ENCODE data around the gene TMCO4.
"Not testable (repeated sequence)": the region's sequence is repeated elsewhere in the genome, so short reads cannot be mapped to it uniquely, and the experiment has no call there.

Gene TMCO4

DNA sequence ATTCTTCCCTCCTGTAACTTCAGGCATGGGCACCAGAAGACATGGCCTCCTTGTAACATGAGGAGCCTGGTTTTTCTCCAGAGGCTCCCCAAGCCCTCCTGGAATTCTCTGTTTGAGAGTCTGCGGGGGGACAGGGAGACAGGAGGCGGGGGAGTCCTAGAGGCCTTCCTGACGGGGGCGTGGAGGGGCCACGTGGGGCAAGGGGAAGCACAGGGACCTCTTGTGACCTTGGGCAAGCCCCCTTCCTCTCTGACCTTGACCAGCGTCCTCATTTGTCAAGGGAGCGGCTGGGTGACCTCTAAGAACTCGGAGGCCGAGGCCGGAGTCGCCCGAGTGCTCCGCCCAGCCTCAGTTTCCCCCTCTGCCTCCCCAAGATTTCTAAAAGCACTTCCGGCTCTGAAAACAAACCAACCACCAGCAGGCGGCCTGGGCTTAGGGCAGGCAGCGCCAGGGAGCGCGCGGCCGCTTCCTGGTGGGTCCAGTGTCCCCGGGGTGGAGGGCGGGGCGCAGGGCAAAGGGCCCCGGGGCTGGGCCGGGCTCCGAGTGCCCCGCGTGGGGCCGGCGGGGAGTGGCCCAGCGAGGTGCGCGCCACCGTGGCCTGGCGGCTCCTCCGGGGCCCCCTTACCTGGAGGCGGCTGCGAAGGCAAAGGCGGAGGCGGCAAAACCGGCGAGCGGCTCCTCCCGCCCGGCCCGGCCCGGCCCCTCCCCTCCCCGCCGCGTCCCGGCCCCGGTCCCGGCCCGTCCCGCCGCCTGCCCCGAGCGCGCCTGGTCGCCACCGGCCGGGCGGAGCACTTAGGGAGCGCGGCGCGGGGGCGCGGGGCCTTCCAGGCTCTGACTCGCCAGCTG, at the start of gene TMCO4:
TMCO4 (minus strand) TSS at position 687 of the 846 bp plus-strand sequence. CDS start 19,158 bp downstream, outside the sequence.
- peak; percentile 24 for DNase-seq

DNA sequence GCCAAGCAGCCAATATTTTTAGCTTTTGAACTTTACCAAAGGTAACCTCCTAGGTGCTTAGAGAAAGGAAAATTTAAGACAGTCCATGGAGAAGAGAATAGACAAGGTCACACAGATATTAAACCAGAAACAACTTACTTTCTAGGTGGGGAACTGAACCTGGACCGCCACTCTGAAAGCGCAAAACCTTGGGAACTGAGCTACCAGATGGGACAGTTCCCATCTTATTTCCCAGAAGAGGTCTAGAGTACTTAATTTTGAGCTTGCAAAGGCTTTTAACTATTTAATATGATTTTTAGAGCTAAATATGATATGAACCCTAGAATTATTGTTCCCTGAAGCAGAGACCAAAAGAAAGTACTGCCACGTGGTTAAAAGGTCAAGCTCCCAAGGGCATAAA, 49.6 kb upstream of the TMCO4 start:
- DNase-seq, result not testable (repeated sequence)

DNA sequence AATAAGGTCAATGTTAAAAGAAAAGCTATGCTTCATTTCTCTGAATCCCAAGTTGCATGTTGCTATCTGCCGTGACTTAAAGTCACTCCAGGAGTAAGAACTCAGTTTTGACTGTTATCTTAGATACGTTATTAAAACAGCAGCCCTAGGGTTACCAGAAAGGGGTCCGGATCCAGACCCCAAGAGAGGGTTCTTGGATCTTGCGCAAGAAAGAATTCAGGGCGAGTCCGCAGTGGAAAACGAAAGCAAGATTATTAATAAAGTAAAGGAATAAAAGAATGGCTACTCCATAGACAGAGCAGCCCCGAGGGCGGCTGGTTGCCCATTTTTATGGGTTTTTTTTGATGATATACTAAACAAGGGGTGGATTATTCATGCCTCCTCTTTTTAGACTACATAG, 47.6 kb upstream of the TMCO4 start:
- not testable (repeated sequence) for DNase-seq

DNA sequence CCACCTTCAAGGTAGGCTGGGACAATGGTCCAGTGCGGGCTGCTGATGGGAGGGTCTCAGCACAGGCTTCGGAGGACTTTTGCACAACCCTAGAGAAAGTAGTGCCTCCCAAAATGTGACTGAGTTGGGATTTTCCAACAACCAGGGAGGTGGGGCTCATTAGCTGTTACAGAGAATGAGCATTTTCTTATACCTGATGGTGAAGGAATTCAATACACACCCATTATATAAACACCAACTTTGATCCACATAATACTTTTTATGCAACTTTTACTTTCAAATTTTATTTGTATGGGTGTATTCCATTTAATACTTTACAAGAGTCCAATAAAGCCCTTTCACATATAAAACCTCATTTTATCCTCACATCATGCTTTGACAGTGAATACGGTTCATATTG, 46.6 kb upstream of the TMCO4 start:
- DNase-seq, result no peak

DNA sequence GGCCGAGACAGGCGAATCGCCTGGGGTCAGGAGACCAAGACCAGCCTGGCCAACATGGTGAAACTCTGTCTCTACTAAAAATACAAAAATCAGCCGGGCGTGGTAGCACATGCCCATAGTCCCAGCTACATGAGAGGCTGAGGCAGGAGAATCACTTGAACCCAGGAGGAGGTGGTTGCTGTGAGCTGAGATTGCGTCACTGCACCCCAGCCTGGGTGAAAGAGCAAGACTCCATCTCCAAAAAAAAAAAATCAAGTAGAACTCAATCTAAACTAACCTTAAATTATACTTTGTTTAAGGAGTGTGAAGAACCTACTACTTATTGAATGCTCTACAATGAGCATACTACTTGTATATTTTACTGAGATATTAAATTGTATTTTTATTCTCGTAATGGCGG, 45.8 kb upstream of the TMCO4 start:
- DNase-seq, result no peak

DNA sequence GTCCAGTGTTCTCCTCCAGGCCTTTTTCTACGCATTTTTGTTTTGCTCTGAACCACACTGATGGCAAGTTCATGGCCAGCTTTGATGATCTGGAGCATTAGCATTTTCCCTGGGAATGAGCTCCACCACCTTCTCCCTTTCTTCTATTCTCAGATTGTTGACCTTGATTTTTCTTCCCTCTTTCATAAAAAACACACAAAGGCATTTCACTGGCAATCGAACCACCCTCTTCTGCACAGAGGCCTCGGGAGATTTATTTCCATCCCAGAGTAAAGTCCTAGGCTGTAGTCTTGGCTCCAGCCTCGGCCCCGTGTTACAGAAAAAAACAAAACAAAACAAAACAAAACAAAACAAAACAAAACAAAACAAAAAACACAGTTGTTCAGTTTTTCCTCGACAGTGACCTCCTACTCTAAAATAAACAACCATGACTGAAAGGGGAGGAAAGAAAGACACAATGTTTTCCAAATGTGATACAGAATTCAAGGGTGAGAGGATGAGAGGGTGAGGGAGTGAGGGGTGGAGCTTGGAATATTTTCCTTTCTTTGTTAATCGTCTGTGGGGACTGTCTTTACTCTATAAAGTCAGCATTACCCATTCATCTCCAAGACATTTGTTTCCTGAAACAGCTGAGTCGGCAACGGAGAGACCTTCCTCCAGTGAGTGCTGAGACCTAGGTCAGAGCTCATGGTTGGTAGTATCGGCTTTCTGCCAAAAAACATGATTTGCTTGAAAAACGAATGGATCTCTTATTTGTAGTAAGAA, 45.2 kb upstream of the TMCO4 start:
- DNase-seq, result no peak

DNA sequence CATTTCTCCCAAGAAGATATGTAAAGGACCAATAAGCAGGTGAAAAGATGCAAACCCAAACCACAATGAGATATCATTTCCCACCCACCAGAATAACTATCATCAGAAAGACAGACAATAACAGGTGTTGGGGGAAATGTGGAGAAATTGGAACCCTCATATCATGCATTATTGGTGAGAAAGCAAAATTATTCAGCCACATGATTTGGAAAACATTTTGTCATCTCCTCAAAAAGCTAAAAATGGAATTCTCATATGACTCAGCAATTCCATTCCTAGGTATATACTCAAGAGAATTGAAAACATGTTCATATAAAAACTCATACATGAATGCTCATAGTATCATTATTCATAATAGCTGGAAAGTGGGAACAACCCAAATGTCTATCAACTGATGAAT, 40.5 kb upstream of the TMCO4 start:
- DNase-seq, result no peak

DNA sequence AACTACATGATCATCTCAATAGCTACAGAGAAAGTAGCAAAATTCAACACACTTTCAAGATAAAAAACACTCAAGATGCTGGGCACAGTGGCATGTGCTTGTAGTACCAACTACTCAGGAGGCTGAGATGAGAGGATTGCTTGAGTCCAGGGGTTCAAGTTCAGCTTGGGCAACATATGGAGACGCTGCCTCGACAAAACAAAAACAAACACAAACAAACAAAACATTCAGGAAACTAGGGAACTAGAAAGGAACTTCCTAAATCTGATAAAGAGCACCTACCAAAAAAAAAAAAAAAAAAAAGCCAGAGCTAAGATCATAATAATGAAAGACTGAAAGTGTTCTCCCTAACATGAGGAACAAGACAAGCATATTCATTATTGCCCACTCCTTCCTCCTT, 38.1 kb upstream of the TMCO4 start:
- no peak for DNase-seq

DNA sequence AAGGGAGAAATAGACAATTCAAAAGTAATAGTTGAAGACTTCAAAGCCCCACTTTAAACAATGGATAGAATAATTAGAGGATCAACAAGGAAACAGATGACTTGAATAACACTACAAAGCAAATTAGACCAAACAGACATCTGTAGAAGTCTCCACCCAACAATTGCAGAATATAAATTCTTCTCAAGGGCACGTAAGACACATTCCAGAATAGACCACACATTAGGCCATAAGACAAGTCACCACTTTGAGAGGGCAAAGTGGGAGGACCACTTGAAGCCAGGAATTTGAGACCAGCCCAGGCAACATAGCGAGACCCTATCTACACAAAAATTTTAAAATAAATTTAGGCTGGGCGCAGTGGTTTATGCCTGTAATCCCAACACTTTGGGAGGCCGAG, 35.9 kb upstream of the TMCO4 start:
- DNase-seq, result no peak

DNA sequence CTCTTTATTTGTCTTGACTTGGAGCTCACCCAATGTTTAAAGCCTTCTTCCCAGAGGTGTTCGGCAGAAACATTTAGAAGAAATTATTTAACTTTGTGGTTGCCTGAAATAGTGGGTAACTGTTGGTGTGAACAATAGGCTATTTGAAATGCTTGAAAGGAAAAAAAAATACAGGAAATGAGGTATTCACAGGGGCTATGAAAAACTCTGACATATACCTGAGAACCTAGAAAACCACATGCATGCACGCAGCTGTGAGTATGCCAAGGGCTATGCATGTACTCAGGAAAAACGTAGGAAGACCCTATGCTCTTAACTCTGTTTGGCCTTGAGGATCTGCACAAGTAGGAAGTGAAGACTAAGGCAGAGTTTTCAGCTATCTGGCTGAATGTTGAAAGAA, 31.7 kb upstream of the TMCO4 start:
- DNase-seq, result no peak

DNA sequence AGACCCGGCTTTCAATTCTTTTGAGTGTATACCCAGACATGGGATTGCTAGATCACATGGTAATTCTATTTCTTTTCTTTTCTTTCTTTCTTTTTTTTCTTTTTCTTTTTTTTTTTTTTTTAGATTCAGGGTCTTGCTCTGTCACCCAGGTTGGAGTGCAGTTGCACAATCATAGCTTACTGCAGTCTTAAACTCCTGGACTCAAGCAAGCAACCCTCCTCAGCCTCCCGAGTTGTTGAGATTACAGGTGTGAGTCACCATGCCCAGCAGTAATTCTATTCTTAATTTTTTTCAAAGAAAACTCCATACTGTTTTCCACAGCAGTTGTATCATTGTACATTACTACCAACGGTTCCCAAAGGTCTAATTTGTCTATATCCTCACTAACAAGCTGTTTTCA, 28.8 kb upstream of the TMCO4 start:
- no peak for DNase-seq

DNA sequence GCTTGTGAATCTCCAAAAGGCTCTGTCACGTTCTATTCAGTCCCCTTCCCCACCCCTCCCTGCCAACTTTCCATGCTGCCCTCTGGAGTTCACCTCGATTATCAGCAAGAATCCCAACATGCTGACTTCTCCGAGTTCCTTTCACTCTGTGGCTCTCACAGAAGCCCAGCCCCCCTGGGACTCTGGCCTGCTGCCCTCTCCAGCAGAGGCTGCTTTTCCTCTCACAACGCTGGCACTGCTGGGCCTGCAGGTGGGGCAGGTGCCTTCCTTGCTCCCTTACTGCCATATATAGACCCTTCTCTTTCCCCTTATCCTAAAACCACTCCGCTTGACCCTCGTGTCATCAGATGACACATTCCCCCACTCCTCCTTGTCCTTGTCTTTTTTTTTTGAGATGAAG, 25.6 kb upstream of the TMCO4 start:
- no peak for DNase-seq

DNA sequence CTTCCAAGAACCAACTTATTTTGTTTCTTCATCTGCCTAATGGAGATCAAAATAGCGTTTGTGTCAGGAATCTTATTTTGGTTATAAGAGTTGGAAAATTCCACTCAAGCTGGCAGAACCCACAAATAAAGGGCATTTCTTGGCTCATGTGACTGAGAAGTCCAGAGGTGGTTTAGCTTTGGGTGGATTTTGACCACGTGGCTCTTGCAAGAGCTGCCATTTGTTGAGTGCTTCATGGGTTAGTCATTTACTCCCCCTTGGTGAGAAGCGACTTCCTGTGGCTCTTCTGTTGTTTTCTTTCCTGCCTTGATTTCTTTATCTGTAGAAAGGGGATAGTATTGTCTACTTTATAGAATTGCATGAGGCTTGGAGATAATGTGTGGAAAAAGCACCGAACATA, 24.8 kb upstream of the TMCO4 start:
- DNase-seq, result no peak

DNA sequence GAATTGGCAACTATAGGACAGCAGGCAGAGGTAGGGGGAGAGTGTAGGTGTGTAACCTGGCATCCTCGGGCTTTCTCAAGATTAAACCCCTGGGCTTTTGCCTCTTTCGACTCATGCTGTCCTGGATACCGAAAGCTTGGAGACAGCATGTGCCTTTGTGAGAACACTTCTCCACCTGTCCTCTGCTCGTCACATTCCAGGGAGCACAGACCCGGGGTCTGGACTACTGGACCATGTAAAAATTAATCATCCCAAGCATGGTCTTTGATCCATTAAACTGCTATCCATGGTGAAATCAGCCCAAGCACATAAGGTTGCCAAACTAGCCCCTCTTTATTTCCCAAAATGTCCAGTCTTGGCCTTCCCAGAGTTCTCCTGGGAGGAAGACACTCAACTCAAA, 24.3 kb upstream of the TMCO4 start:
- no peak for DNase-seq

DNA sequence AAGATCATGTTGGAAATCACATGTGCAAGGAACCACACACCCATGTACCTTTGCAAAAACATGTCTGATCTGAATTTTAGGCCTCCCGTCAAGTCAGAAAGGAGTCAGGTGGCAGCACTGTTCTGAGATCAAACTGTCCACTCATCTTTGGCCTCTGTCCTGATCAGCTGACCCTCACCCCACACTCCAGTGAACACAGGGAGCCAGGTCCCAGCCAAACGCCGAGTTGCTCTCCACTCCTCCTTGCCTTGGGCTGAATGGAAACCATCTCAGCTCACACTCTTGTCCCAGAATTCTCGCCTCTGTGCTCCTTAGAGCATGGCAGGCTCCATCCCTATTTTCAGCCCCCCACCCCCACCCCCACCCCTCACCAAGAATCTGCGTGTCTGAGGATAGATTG, 20.0 kb upstream of the TMCO4 start:
- no peak for DNase-seq

DNA sequence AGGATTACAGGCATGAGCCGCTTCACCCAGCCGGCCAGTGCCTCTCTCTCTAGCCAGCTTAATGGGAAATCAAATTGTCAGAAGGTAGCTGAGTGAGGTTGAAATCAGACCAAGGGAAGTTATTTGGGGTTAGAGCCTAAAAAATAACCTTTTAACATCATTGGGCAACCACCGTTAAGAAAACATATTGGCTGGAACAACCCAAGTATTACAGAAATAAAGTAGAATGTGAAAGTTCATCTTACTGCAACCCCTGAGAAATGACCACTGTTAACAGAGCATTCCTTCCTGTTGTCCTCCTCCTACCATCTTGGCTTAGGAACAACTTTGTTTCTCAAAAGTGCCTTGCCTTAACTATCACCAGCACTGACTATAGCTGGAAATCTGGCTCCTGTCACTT, 18.6 kb upstream of the TMCO4 start:
- no peak for DNase-seq

DNA sequence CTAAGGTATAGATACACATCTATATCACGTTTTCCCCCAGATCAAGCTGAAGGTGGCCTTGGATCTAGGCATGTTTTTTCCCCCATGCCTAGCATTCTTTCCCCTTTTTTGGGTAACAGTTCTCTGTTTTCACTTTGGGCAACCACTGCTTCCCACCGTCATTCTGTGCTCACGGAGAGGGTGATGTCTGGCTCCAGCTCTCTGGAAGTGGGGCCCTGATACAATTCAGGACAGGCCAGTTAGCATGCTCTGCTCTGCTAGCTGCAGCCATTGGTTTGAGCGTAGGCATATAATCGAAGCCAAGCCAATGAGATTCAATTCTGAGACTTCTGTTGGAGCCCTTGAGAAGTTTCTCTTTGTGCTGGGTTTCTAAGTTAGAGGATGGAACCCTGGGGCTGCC, 17.4 kb upstream of the TMCO4 start:
- DNase-seq, result no peak

DNA sequence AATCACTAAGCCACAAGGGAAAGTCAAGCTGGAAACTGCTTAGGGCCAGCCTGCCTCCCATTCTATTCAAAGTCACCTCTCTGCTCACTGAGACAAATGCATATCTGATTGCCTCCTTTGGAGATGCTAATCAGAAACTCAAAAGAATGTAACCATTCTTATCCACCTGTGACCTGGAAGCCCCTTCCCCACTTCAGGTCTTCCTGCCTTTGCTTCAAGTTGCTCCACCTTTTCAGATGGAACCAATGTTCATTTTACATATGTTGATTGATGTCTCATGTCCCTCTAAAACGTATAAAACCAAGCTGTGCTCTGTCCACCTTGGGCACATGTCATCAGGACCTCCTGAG, 17.0 kb upstream of the TMCO4 start:
- not testable (repeated sequence) for DNase-seq

DNA sequence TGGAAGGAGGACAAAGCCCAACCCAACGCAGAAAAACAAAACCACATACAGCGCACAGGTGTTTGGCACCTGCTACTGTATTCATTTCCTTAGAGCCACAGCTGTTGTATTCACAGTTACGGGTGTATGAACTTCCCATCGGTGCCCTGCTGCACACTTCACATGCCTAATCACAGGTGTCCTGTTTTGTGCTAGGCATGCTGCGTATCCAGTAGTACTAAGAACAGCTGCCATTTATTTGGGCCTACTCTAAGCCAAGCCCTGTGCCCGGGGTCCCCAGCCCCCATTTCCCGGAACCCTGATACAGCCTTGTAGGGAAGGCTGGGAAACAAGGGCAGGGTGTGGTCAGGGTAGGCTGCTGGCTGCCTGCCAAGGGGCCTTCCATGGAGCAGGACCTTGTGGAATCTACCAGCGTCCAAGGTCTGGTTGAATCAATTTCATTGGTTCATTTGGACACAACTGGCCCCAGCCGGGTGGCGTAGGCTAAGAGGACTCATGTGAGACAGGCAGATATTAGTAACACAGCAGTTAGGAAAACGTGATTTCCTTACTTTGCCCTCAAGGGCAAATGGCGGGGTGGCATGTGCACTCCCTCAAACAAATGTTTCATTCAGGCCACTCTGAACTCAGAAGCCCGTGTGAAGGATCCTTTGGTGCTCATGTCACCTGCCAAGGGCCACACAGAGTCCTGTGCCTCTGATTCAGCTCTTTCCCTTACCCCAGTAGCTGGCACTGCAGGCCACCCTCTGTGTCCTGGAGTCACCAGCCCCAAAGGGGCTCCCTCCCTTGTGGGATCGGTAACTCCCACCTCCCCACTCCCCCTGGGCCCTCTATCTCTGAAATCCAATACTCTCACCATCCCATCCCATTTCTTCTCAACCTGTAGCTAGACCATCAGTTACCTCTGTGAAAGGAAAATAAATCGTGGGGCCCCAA, 16.4 kb upstream of the TMCO4 start:
- peak; percentile 46 for DNase-seq

DNA sequence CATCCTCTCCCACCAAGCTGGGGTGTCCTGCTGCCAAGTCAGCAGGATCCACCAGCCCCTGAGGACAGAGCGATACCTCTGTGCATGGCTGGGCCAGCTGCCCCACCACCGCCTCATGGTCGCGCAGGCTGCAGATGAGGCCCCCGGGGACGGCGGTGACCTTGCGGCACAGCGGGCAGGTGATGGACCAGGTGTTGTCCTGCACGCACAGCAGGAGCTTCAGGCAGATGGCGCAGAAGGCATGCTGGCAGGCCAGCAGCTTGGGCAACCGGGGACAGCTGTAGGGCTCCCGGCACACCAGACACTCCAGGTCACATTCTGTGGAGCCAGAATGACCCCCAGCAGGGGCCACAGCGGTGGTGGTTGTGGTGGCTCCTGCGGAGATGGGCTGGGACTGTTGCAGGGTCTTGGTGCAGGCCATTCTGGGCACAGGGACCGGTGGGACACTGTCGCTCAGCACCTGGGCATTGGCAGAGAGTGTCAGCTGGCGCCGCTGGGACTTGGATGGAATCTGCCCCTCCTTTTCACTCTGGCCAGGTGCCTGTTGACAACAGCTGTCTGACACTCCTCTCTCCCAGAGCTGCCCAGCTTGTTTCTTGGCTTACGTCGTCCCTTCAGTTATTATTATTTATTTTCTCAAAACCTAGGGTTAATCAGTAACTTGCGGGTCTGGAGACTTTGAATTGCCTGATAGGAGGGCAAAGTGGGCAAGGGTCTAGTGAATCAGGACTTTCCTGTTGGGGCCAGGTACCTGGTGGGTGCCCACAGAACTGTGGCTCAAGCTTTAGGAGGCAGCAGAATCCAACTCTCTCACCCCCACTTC, 15.2 kb upstream of the TMCO4 start, which contains the start of gene RNF186:
RNF186 (minus strand) TSS at position 603 of the 823 bp plus-strand sequence; CDS start at position 421, 182 bp downstream.
- DNase-seq, result peak; percentile 69

DNA sequence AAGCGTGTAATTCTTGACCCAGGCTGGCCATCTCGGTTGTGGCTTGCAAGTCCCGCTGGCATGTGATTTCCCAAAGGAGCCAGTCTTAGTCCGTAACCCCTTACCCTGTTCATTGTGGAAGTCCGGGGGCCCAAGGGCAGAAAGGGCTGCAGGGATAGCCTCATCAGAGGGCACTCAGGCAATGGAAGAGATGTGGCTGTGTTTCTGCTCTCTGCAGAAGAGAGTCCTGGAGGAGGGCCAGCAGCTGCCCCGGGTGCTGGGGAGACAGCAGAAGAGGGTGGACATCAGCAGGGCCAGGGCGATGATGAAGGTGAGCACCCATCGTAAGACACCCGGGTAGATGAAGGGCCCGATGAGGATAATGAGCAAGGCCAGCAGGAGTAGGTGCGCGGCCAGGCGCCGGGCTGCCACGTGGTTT, 14.5 kb upstream of the TMCO4 start:
- DNase-seq, result peak; percentile 25

DNA sequence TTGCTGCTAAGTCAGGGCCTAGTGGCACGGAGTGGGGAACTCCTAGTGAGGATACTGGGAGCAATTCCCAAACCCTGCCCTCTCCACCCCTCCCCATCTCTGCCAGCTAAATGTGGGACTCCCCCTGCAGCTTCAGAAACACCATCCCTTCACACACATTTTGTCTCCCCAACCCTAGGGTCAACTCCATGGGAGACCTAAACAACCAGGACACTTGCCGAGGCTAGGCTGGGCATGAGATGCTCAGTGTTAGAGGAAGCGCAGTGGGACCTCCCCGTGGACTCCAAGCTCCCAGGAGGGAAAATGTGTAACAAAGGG, 13.9 kb upstream of the TMCO4 start:
- no peak for DNase-seq

Measured in NCI-H1092 treated with DMSO at 0.1 percent for 48 hours (cell line).